Prostate gland (tissue), 2 donors: ENCODE results near the gene PUSL1.

Source experiments
- POLR2A ChIP-seq: fragments of 450-650 bp; IDR thresholded peaks from one replicate; pipeline ENCODE4 v1.6.1; 2016; ENCODE audit warnings: antibody characterized with exemption, mild to moderate bottlenecking
- POLR2AphosphoS5 ChIP-seq: sonication (generic); formaldehyde crosslinking; IDR thresholded peaks from one replicate; pipeline ENCODE4 v1.6.1; 2017; ENCODE audit warnings: antibody characterized with exemption
- TF ChIP-seq, protein P1 (sequence below), 4 experiments: fragments of 200-600 bp in 2 of 4; fragments of 450-650 bp in 2 of 4; sonication (generic) in 2 of 4; IDR thresholded peaks; 1 replicate in 3 of 4; 2 replicates in 1 of 4; pipeline ENCODE4 v1.5.1; 2016 to 2019; ENCODE audit warnings: antibody characterized with exemption in 4 of 4, mild to moderate bottlenecking in 2 of 4, moderate library complexity in 2 of 4

- TF ChIP-seq, protein P1, sequence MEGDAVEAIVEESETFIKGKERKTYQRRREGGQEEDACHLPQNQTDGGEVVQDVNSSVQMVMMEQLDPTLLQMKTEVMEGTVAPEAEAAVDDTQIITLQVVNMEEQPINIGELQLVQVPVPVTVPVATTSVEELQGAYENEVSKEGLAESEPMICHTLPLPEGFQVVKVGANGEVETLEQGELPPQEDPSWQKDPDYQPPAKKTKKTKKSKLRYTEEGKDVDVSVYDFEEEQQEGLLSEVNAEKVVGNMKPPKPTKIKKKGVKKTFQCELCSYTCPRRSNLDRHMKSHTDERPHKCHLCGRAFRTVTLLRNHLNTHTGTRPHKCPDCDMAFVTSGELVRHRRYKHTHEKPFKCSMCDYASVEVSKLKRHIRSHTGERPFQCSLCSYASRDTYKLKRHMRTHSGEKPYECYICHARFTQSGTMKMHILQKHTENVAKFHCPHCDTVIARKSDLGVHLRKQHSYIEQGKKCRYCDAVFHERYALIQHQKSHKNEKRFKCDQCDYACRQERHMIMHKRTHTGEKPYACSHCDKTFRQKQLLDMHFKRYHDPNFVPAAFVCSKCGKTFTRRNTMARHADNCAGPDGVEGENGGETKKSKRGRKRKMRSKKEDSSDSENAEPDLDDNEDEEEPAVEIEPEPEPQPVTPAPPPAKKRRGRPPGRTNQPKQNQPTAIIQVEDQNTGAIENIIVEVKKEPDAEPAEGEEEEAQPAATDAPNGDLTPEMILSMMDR (IDR thresholded peaks at IDR 0.05), result no peak
- TF ChIP-seq POLR2AphosphoS5, result no peak
- no peak for TF ChIP-seq POLR2A
Measured at GRCh38 chr1:1285102-1285571, 23.3 kb upstream of the PUSL1 start.
